Measurements from ENCODE around the gene ZFYVE26.

ZFYVE26 gene

DNA sequence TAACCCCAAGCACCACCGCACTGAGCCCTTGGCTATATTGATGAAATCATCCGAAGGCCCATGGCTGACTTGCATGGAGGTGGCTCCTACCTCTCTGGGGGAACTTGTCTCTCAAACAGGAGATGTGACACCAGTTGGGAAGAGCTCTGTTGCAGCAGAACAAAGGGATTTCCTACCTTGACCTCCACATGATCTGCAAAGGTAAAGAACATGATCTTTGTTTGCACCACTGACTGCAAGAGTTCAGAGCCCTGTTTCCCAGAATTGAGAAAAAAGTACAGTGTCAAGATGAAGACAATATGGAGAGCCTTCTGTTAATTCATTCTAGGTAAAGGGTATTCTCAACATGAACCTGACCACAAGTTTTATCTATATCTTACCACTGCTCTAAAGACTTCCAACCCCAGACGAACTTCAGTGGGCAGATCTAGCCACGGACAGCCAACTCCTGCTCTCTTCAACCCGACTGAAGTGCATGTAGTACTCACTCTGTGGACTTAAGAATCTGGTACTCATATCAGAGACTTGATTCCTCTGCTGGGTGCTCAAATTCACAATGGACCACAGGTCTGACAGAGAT lies 32.1 kb downstream of the ZFYVE26 start:
- Mint-ChIP-seq H3K9me3 (no peaks in the 10 kb centered on the region), H3K36me3 (peaks cover 47% of the 10 kb centered on the region), H3K4me3 (no peak overlapping the region), H3K27me3 (no peaks in the 10 kb centered on the region), H3K27ac (no peak overlapping the region), H3K4me1 (no peaks in the 10 kb centered on the region)
- no peak for DNase-seq
- CTCF ChIA-PET: no interaction called here

DNA sequence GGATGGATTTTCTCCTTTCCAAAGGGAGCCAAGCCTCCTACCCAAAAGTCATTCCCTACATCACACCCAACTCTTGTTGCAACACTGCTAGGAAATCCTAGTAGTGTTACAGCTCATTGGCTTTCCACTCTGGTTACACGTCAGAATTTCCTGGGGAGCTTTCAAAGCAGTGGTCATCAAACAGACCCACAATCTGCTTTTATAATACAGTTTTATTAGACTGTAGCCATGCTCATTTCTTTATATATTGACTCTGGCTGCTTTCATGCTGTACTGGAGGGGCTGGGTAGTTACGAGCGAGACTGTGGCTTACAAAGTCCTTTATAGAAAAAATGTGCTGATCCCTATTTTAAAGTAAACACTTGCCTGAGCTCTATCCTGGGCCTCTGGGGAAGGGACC lies 34.3 kb downstream of the ZFYVE26 start:
- H3K4me3 Mint-ChIP-seq: no peak overlapping the region
- H3K36me3 Mint-ChIP-seq: peaks cover 44% of the 10 kb centered on the region
- H3K27me3 Mint-ChIP-seq: no peaks in the 10 kb centered on the region
- H3K9me3 Mint-ChIP-seq: no peaks in the 10 kb centered on the region
- CTCF ChIA-PET: no interaction called here
- H3K27ac Mint-ChIP-seq: no peak overlapping the region
- H3K4me1 Mint-ChIP-seq: no peaks in the 10 kb centered on the region
- no peak for DNase-seq

DNA sequence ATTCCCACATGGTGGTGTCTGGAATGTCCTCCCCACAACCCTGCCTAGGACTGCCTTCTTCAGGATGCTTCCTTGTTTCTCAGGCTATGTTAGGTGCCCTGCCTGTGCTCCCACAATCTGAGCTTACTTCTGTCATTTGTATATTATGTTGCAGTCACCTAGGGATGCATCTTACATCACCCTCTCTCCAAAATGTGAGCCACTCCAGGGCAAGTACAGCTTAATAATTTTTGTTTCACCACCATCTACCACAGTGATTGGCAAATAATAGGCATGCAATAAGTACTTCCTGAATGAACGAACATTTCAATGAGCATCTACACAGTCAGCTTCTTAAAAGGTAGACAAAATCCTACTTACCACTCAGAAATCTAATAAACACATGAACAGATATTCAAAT lies 37.6 kb downstream of the ZFYVE26 start:
- H3K27ac Mint-ChIP-seq: no peak overlapping the region
- no peaks in the 10 kb centered on the region for H3K4me1 Mint-ChIP-seq
- peaks cover 42% of the 10 kb centered on the region for H3K36me3 Mint-ChIP-seq
- H3K27me3 Mint-ChIP-seq: no peaks in the 10 kb centered on the region
- no peak for DNase-seq
- no peak overlapping the region for H3K4me3 Mint-ChIP-seq
- CTCF ChIA-PET: interaction anchor here (1.3 kb wide), 1 partner anchor 11 kb away, joined by 3 read pairs; no protein-coding TSS in a partner anchor
- H3K9me3 Mint-ChIP-seq: no peaks in the 10 kb centered on the region

DNA sequence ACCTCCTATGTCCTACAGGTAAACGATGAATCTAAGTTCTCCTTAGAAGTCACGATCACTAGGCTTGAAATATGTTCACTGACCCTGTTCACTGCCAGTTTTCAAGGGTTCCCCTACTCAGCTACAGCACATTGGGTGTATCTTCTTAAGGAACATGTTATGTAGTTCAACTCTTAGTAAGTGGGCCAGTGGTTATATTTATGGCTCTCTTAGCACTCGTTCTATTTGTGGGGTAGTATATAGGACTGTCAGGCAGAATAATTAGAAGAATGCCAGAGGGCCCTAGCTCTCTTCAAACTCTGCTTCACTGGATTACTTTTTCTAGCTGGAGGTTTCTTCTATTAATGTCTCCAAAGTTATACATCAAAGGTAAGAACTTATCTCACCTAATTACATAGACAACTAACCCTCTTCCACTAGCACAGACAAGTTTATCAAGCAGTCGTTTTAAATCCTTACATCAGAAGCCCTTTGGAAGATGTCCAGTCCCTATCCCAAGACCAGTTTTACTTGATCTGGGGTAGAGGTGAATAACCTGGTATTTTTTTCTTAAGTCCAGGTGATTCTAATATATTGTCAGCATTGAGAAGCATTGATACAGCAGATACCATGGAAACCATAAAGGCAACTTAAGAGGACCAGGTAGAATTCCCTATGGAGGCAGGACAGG lies 39.6 kb downstream of the ZFYVE26 start:
- no peak for DNase-seq
- CTCF ChIA-PET: no interaction called here
- H3K9me3 Mint-ChIP-seq: no peaks in the 10 kb centered on the region
- no peaks in the 10 kb centered on the region for H3K27me3 Mint-ChIP-seq
- no peaks in the 10 kb centered on the region for H3K4me1 Mint-ChIP-seq
- peaks cover 51% of the 10 kb centered on the region for H3K36me3 Mint-ChIP-seq
- no peak overlapping the region for H3K27ac Mint-ChIP-seq
- no peak overlapping the region for H3K4me3 Mint-ChIP-seq

DNA sequence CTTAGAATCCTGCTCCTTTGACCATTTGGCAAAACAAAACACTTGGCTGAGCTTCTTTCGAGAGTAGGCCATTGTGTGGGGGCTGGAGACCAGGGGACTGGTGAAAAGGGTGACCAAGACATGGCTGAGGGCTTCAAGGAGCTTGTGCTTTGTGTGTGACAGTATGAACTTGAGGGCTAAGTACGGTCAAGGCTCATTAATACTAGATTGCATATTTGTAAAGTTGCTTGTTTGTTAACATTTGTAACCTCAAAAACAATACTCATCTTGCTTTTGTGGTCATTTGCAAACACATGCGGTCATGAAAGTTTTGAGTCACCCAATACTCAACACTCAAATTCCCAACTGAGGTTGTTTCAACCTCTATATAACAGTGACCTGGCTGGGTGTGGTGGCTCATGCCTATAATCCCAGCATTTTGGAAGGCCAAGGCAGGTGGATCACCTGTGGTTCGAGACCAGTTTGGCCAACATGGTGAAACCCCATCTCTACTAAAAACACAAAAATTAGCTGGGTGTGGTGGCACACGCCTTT lies 42.5 kb downstream of the ZFYVE26 start:
- CTCF ChIA-PET: no interaction called here
- H3K9me3 Mint-ChIP-seq: no peaks in the 10 kb centered on the region

DNA sequence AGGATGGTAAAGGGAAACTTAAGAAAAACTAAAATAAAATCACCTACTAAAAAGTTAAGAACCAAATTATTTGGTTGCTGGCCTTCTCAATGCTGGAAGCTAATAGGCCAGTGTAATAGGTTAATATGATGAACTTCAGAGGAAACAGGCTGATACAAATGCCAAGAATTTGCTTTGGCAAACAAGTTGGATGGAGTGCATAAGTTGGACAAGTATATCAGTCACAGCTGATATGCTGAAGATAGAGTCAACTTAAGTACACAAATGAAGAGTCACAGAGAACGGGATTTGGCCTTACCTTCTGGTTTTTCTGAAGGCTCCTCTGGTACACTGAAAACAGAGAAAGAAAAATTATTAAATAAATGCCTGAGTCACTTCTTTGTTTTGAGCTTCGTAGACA lies 48.2 kb downstream of the ZFYVE26 start:
- H3K27ac Mint-ChIP-seq: no peak overlapping the region
- no peaks in the 10 kb centered on the region for H3K27me3 Mint-ChIP-seq
- CTCF ChIA-PET: no interaction called here
- no peak overlapping the region for H3K4me3 Mint-ChIP-seq
- DNase-seq: no peak
- H3K4me1 Mint-ChIP-seq: no peaks in the 10 kb centered on the region
- no peaks in the 10 kb centered on the region for H3K9me3 Mint-ChIP-seq
- peaks cover 47% of the 10 kb centered on the region for H3K36me3 Mint-ChIP-seq

More for the DNA sequence above, 42.5 kb downstream of the ZFYVE26 start:
- Mint-ChIP-seq H3K27ac (no peak overlapping the region), H3K36me3 (peaks cover 51% of the 10 kb centered on the region), H3K27me3 (no peaks in the 10 kb centered on the region), H3K4me3 (no peak overlapping the region), H3K4me1 (no peaks in the 10 kb centered on the region)
- DNase-seq: no peak

DNA sequence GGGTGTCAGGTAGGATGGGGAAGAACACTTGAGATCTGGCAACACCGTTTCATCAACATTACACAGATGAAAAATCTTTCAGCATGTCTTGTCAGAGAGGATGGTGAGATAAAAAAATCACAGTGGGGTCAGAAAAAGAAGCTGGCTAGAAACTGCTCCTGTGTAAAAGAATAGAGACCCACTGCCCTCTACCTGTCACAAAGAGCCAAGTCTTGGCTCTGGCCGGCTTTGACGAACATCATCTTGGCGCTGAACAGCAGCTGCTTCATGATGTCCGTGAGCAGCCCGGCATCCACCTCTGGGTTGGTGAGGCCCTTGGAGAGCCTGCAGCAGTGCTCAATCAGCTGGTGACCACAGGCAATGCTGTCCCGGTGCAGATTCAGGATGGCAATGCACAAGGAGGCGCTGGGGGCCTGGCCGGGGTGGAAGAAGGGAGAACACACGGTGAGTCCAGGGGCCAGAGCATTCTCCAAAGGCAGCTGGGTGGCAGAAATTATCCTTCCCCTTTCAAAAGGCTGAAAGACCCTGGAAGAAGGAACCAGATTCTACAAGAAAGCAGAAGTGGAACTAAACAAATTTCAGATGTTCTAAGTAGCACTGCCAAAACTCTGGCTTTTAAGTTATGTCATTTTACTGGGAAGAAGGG lies 50.2 kb downstream of the ZFYVE26 start:
- H3K9me3 Mint-ChIP-seq: no peaks in the 10 kb centered on the region
- H3K4me3 Mint-ChIP-seq: no peak overlapping the region
- H3K27ac Mint-ChIP-seq: peak overlapping the region; percentile 12
- DNase-seq: no peak
- H3K4me1 Mint-ChIP-seq: no peaks in the 10 kb centered on the region
- CTCF ChIA-PET: no interaction called here
- H3K36me3 Mint-ChIP-seq: peaks cover 40% of the 10 kb centered on the region
- H3K27me3 Mint-ChIP-seq: no peaks in the 10 kb centered on the region

DNA sequence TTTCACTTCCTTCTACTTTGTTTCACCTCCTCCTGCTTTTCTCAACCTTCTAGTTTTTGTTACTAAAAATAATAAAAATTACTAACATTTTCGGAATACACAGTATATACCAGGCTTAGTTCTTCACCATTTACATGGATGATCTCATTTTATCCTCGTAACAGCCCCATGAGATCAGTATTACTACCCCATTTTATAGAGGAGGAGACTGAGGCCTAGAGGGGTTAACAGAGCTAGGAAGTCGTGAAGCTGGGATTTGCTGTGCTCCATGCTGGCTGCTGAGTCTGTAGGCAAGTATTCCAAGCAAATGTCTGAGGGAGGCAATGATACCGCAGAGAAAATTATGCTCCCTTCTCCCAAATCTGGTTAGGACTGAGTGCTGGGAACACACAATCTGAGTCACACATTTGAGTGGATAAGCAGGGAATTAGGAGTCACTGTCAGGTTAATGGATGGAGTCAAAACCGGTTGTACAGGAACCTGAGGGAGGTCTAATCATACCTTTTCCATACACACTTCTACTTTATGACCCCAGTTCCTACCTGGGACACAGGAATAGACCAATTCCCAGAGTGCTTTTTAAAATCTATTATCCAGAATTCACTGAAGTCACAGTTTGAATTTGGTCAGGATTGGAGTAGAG lies 51.1 kb downstream of the ZFYVE26 start:
- no peak for DNase-seq
- CTCF ChIA-PET: no interaction called here
- no peaks in the 10 kb centered on the region for H3K4me1 Mint-ChIP-seq
- no peaks in the 10 kb centered on the region for H3K9me3 Mint-ChIP-seq
- H3K4me3 Mint-ChIP-seq: no peak overlapping the region
- no peaks in the 10 kb centered on the region for H3K27me3 Mint-ChIP-seq
- H3K36me3 Mint-ChIP-seq: peaks cover 44% of the 10 kb centered on the region
- H3K27ac Mint-ChIP-seq: no peak overlapping the region

DNA sequence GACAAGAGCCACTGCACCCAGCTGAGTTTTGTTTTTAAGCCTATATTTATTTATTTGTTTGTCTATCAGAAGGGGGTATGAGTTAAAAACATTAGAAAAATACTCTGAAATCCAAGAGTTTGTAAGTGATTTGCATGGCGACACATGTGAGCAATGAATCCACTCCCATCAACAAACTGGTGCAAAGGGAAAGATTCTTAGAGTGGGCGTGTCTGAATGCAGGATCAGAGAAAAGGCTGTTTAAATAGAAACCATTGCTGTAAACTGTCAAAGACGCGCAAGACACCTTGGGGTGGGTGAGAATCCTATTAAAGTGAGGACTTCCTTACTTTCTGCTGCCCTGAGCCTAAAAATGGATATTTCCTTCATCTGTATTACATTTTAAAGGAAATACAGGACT lies 51.9 kb downstream of the ZFYVE26 start:
- H3K27ac Mint-ChIP-seq: no peak overlapping the region
- no peaks in the 10 kb centered on the region for H3K9me3 Mint-ChIP-seq
- CTCF ChIA-PET: no interaction called here
- H3K4me1 Mint-ChIP-seq: no peaks in the 10 kb centered on the region
- peaks cover 42% of the 10 kb centered on the region for H3K36me3 Mint-ChIP-seq
- DNase-seq: no peak
- H3K4me3 Mint-ChIP-seq: no peak overlapping the region
- H3K27me3 Mint-ChIP-seq: no peaks in the 10 kb centered on the region

DNA sequence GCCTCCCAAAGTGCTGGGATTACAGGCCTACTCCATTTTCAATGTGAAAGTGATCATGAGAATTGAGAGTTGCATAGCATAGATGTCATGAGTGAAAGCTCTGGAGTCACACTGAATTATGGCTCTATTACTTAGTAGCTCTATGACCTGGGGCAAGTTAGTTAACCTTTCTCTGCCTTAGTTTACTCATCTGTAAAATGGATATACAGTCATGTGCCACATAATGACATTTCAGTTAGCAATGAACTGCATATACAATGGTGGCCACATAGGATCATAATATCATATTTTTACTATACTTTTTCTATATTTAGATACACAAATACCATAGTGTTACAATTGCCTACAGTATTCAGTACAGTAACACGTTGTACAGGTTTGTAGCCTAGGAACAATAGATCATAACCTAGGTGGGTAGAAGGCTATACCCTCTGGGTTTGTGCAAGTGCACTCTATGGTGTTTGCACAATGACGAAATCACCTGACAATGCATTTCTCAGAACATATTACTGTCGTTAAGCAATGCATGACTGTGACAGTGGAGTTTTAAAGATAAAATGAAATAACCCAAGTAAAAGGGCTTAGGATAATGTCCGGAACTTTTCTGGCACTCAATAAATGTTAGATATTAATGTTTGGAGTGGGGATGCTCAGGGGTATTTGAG lies 53.1 kb downstream of the ZFYVE26 start:
- Mint-ChIP-seq H3K27me3 (no peaks in the 10 kb centered on the region), H3K36me3 (peaks cover 37% of the 10 kb centered on the region), H3K27ac (no peak overlapping the region), H3K9me3 (no peaks in the 10 kb centered on the region), H3K4me3 (no peak overlapping the region), H3K4me1 (no peaks in the 10 kb centered on the region)
- DNase-seq: no peak
- CTCF ChIA-PET: no interaction called here

DNA sequence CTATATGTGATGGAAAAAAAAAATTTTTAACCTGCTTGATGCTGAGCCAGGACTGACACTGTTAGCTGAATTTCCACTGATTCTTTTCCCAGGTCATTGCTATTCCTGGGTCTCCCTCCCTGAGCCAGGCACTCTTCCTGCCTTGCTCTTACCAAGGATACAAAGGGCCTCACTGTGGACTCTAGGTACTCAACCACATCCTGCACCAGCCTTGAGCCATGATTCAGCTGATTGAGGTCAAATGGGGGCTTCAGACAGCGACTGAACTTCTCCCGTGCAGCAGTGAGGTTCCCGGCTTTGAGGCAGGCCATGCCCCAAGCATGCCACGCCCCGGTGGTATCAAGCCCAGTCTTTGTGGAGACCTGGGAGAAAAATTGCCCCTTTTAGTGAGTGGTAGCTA lies 54.3 kb downstream of the ZFYVE26 start:
- H3K4me3 Mint-ChIP-seq: no peak overlapping the region
- no peak overlapping the region for H3K27ac Mint-ChIP-seq
- H3K27me3 Mint-ChIP-seq: no peaks in the 10 kb centered on the region
- no peaks in the 10 kb centered on the region for H3K4me1 Mint-ChIP-seq
- DNase-seq: no peak
- CTCF ChIA-PET: no interaction called here
- peaks cover 35% of the 10 kb centered on the region for H3K36me3 Mint-ChIP-seq
- H3K9me3 Mint-ChIP-seq: no peaks in the 10 kb centered on the region

DNA sequence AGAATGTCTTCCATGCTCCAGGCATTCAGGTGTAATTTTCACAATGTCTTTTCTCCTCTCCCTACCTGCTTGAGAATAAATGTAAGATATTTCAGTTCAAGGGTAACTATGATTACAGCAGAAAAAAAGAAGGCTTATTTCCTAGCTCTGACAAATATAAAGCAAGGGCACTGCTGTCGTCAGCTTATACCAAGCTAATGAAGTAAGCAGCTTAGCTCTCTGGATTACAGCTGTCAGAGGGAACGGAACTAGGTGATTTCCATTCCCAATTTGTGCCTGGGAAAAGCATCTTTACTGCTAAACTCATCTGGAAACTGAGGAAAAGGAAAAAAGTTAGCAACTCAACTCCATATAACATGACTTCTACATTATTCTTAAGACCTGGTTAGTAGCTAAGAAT lies 56.5 kb downstream of the ZFYVE26 start:
- no peaks in the 10 kb centered on the region for H3K27me3 Mint-ChIP-seq
- no peak for DNase-seq
- no peaks in the 10 kb centered on the region for H3K9me3 Mint-ChIP-seq
- H3K4me1 Mint-ChIP-seq: no peaks in the 10 kb centered on the region
- H3K36me3 Mint-ChIP-seq: peaks cover 29% of the 10 kb centered on the region
- CTCF ChIA-PET: no interaction called here
- no peak overlapping the region for H3K4me3 Mint-ChIP-seq
- no peak overlapping the region for H3K27ac Mint-ChIP-seq

DNA sequence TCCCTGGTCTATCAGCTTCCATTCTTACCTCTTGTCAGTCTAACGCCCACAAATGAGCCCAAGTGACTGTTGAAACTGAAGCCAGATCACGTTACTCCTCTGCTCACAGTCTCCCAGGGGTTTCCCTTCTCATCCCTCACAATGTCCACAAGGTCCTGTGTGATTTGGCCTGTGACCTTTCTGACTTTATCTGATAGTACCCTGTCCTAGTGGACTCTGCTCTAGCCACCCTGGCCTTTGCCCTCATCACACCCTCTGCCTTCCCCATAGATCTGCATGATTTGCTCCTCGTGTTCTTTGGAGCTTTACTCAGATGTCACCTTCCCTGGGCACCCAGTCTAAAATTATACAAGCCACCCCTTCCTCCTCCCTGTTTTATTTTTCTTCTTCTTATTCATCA lies 59.2 kb downstream of the ZFYVE26 start:
- Mint-ChIP-seq H3K27me3 (no peaks in the 10 kb centered on the region), H3K4me1 (no peaks in the 10 kb centered on the region), H3K9me3 (no peaks in the 10 kb centered on the region), H3K36me3 (peaks cover 38% of the 10 kb centered on the region), H3K27ac (no peak overlapping the region), H3K4me3 (no peak overlapping the region)
- CTCF ChIA-PET: no interaction called here
- DNase-seq: no peak

DNA sequence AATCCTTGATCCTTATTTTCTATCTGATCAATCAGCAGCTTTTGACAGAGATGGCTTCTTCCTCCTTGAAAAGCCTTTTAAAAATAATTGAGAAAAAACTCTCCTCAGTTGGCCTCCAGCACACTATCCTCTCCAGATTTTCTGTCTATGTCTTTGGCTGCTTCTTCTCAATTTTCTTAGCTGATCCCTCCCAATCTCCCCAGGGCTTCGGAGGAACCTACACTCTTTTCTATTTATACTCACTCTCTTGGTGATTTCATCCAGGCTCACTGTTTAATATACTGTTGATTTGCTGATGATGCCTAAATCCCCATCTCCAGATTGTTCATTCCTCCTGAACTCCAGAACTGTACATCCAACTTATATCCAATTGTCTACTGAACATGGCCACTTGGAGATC lies 59.9 kb downstream of the ZFYVE26 start:
- Mint-ChIP-seq H3K36me3 (peaks cover 40% of the 10 kb centered on the region), H3K4me1 (no peaks in the 10 kb centered on the region), H3K27me3 (no peaks in the 10 kb centered on the region), H3K9me3 (no peaks in the 10 kb centered on the region), H3K27ac (no peak overlapping the region), H3K4me3 (no peak overlapping the region)
- CTCF ChIA-PET: no interaction called here
- no peak for DNase-seq

Data from activated naive CD4-positive, alpha-beta T cell treated with anti-CD3 and anti-CD28 coated beads, Interleukin-2, amount 10 ng/mL, durations not matched to agents 7 days and 5 days (primary cell).